GM19455 (cell line): ENCODE results near the gene GCHFR.

Source experiments
- ATAC-seq: cut with Tn5 transposase; IDR thresholded peaks from one replicate; pipeline ENCODE4 v1.9.1; 2021; ENCODE audit not compliant: unreplicated experiment

Gene GCHFR

DNA sequence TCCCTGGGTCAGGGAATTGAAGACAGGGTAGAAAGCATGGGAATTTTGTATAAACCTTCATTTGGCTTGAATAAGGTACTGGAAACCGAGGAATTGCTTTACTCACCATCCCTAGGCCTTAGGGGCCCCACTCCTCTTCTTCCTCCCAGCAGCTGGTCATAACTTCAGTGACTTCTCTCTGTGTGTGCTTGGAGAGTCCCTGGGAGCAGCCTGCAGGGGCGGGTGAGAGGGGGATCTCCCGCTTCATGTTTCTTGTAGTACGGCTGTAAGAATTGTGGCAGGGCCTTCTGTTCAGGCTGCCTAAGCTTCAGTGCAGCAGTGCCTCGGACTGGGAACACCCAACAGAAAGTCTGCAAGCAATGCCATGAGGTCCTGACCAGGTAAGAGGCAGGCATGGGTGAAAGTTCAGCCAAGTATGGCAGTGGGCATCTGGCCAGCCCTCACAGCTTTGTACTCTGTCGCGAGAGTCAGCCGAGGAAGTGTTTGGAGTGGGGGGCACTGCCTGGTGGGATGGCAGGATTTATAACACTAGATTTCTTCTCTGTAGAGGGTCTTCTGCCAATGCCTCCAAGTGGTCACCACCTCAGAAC is 45.1 kb downstream of the GCHFR start:
- ATAC-seq, result no peak

DNA sequence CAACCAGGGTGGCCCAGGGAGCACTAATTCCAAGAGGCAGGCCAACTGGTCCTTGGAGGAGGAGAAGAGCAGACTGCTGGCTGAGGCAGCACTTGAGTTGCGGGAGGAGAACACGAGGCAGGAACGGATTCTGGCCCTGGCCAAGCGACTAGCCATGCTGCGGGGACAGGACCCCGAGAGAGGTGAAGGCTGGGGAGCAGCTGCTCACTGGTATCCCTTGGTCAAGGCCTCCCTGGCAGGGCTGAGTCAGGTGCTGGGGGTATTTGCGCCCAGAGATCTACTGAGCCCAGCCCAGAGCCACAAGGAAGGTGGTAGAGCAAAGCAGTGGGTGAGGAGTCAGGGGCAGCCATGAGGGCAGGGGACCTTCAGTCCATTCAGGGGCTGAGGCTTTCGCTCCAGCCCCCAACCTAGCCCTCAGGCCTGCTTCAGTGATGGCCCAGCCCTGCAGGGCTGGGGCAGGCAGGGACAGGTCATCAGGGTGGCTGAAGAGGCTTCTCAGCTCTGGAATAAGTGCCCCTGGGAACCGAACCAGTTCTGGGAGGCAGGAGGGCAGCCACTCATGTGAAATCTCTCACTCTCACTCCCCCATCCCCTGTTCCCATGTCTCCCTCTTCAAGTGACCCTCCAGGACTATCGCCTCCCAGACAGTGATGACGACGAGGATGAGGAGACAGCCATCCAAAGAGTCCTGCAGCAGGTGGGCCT is 49.0 kb downstream of the GCHFR start:
- ATAC-seq, result no peak

DNA sequence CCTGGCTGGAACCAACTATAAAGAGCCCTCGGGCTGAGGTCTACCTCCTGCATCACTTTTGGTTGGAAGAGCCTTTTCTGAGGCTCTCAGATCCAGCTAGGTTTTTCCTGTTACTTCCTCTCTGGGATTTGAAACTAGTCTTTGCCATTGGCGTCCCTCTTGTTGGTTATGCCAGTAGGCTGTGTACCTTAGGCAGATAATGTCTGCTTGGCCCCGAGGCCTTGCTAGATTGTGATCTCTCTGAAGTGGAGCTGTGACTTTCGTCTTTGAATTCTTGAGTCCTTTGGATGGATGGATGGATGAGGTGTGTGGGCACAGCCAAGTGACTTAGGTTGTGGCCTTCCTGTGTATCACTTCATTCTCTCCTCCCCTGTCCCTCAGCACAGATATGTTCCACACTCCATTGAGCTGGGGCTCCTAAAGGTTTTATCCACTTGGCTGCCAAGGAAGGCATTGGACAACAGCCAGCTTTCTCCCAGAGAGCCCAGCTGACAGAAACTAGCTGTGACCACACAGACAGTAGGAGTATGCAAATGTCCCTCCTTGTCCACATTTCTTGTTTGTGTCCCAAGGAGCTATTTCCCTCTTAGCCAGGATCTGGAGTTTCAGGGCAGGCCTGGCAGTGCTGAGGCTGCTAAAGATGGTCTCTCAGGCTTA is 51.3 kb downstream of the GCHFR start:
- no peak for ATAC-seq
